ENCODE data around the gene CCN5.

The CCN5 gene

GRCh38 chr20:44737116-44737515 is 21.9 kb downstream of the CCN5 start:
- DNase-seq (ENCODE audit: low spot score) = no peak

GRCh38 chr20:44738813-44739477 is 23.8 kb downstream of the CCN5 start:
- peak; percentile 79 for DNase-seq (ENCODE audit: low spot score)

DNA sequence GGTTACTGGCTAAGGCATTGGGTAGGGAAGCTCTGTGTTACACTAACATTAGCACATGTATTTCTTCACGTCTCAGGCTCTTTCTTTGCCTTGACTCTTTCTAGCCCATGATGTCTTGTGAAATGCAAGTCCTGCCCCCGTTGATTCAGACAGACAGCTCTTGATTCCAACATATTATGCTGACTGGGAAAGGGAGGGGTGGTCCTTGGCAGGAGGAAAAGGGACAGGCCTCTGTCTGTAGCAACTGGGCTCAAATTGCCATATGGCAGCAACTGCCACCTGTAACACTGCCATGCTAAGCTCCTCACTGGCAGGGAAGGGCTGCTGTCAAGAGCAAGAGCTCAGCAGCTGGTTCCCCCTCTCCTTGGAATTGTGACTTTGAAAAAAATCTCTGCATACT is 24.8 kb downstream of the CCN5 start:
- no peak for DNase-seq (ENCODE audit: low spot score)

DNA sequence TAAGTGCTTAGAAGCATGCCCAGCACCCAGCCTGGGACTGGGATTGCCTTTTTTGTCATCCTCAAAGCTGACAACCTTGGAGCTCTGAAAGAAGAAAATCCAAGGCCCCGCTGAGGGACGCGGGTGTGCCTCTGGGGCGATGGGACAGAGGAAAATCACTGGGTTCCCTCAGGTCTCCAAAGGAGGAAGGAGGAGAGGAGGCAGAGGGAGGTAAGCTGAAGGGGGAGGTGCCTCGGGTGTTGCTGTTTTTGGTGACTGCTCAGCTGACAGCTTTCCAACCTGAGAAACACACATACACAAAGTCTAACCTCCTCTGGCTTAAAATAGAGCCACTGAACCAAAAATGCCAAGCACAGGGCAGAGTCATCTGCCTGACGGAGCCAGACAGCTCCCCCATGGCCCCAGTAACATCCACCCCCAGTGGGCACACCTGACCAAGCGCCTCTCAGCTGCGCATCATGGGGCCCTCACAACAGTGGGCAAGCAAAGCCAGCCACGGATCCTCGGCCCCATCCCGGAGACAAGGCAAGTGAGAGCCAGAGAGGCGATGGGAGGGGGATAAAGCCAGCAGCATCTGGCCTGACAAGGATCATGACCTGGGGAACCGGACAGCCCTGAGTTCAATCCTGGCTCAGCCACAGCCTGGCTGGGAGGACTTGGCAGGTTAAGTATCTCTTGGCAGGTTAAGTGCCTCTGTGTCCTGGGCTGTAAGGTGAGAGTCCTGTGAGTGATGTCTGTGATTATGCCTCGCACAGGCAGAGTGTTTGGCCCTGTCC is 27.3 kb downstream of the CCN5 start:
- DNase-seq (ENCODE audit: low spot score) = no peak

- no peak for DNase-seq (ENCODE audit: low spot score)
Observed at GRCh38 chr20:44743080-44743701, 28.0 kb downstream of the CCN5 start.

GRCh38 chr20:44743916-44744655 is 28.9 kb downstream of the CCN5 start:
- DNase-seq (ENCODE audit: low spot score) = no peak

DNA sequence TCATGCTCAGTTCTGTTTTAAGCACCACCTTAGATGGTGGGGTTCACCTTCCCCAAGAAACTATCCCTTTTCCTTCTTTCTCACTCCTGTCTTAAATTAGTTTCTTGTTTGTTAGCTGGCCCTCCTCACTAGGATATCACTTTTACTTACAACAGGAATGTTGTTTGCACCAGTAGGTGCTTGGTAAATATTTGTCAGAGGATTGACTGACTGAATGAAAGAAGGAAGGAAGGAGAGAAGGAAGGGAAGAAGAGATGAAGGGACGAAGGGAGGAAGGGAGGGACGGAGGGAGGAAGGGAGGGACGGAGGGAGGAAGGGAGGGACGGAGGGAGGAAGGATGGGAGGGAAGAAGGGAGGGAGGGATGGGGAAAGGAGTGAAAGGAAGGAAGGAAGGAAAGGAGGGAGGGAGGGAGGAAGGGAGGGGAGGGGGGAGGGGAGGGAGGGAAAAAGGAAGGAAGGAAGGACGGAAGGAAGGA is 30.0 kb downstream of the CCN5 start:
- DNase-seq (ENCODE audit: low spot score) = no peak

DNA sequence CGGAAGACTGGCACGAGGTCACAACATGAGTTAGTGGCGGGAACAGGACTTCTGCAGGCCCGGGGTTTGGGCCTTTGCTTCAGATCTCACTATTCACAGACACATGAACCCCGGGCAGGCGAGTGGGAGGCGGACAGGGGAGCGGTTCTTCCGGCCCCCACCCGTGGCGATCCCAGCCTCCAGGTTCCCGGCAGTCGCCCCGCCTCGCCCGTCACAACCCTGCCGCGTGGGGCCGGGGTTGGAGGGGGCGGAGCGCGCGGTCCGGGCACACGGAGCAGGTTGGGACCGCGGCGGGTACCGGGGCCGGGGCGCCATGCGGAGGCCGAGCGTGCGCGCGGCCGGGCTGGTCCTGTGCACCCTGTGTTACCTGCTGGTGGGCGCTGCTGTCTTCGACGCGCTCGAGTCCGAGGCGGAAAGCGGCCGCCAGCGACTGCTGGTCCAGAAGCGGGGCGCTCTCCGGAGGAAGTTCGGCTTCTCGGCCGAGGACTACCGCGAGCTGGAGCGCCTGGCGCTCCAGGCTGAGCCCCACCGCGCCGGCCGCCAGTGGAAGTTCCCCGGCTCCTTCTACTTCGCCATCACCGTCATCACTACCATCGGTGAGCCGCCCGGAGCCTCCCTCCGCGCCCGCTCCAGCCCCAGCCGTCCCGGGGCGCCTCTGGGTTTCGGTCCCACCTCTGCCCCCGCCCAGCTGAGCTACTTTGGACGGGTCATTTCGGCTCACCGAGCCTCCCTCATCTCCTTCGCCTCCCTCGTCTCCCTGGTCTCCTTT is 30.6 kb downstream of the CCN5 start, which contains the start of gene KCNK15:
Gene KCNK15, plus strand, starts transcription at position 268 of the 769 bp plus-strand sequence. Its CDS starts 46 bp downstream, at position 314.
- DNase-seq (ENCODE audit: low spot score) = peak; percentile 34

DNA sequence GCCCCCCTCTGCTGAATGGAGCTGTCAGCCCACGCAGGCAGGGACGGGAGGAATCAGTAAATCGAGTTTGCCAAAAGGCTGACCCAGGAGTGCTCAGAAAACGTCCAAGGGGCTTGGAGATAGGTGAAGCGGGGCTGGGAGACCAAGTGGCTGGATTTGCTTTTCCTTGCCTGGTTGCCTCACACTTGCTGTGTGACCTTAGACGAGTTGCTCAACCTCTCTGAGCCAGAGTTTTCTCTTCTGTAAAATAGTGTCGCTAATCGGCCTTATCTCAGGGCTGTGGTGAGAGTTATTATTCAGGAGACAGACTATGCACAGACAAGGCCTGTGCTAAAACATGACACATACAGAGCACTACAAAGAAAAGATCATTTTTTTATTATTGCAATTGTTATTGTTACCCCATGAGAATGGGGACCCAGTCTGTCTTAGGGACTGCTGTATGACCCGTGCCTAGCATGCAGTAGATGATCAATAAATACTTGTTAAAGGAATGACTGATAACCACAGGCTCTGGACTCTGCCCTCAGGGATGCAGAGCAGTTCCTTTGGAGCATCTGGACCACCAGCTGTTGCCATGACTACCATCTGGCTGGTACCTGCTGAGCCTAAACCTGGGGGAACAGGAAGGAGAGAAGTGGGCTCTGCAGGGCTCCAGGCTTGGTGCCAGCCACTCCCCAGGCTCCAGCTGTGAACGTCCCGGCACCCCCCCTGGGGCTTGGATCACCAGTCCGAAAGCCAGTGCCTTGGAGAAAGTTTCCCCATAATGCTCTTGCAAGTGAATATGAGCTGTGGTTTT is 31.4 kb downstream of the CCN5 start:
- no peak for DNase-seq (ENCODE audit: low spot score)

- peak; percentile 76 for DNase-seq (ENCODE audit: low spot score)
Observed at GRCh38 chr20:44747166-44748004, 32.2 kb downstream of the CCN5 start.

GRCh38 chr20:44748005-44748370 is 32.8 kb downstream of the CCN5 start:
- no peak for DNase-seq (ENCODE audit: low spot score)

DNA sequence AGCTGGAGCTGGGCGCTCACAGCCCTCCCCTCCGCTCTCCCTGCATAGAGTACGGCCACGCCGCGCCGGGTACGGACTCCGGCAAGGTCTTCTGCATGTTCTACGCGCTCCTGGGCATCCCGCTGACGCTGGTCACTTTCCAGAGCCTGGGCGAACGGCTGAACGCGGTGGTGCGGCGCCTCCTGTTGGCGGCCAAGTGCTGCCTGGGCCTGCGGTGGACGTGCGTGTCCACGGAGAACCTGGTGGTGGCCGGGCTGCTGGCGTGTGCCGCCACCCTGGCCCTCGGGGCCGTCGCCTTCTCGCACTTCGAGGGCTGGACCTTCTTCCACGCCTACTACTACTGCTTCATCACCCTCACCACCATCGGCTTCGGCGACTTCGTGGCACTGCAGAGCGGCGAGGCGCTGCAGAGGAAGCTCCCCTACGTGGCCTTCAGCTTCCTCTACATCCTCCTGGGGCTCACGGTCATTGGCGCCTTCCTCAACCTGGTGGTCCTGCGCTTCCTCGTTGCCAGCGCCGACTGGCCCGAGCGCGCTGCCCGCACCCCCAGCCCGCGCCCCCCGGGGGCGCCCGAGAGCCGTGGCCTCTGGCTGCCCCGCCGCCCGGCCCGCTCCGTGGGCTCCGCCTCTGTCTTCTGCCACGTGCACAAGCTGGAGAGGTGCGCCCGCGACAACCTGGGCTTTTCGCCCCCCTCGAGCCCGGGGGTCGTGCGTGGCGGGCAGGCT is 35.1 kb downstream of the CCN5 start:
- DNase-seq (ENCODE audit: low spot score) = no peak

DNA sequence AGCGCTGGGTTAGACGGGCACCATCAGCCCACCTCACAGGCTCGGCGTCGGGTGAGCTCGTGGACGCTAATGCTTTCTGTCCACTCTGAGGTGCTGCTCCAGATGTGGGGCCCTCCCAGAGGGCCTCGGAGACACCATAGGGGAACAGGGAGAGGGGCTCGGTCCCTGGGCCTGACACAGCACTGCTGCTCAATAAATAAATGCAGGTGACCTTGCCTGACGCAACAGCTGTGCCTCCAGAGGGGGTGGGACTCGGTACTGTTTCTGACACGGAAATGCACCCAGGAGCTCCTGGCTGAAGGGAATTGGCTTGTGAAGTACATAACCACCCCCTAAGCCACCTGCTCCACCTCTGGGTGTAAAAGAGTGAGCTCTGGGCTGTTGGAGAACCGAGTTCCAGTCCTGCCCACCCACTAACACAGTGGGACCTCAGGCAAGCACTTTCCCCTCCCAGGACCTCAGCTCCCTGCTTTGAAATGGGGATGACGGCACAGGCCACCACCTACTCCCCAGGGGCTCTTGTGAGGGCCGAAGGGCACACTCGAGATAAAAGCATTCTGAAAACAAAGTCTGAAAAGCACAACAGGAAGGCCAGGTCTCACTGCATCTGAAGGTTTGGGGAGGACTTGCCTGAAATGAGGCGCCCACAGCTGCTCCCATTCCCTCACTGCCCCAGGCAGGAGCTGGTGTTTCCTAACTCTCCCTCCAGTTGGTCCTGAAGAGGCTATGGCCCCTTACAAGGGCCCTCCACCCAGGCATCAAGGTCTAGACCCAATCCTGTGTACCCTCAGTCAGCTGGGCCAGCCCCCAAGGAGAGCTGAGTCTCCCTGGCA is 37.1 kb downstream of the CCN5 start:
- no peak for DNase-seq (ENCODE audit: low spot score)

GRCh38 chr20:44754554-44754953 is 39.4 kb downstream of the CCN5 start:
- DNase-seq (ENCODE audit: low spot score) = no peak

DNA sequence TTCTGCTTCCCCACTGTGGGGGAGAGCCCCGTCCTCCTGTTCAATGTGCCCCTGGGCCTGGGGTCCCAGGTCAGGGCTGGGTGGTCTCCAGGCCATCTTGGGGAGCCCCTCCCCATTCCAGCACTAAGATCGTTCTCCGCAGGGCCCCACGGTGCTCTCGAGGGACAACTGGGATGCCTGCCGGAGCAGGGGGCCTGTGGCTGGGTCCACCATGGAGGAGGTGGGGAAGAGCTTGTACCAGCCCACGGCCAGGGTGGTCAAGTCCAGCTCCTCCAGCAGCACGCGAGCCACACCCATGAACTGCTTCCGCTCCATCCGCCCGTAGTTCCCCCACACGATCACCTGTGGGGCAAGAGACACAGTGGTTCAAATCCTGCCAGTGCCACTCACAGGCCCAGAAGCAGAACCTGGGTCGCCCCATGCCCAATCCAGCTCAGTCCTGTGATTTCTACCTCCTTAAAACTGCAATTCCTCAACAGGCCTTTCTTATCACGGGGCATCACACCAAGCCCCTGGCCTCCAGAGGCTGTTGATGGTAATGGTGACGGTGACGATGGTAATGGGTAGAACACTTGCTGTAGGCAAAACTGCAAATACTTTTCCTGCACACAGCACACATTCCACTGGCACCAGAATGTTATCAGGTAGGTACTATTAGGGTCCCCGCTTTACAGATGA is 41.0 kb downstream of the CCN5 start:
- no peak for DNase-seq (ENCODE audit: low spot score)

GRCh38 chr20:44756956-44757355 is 41.8 kb downstream of the CCN5 start:
- DNase-seq (ENCODE audit: low spot score) = no peak

DNA sequence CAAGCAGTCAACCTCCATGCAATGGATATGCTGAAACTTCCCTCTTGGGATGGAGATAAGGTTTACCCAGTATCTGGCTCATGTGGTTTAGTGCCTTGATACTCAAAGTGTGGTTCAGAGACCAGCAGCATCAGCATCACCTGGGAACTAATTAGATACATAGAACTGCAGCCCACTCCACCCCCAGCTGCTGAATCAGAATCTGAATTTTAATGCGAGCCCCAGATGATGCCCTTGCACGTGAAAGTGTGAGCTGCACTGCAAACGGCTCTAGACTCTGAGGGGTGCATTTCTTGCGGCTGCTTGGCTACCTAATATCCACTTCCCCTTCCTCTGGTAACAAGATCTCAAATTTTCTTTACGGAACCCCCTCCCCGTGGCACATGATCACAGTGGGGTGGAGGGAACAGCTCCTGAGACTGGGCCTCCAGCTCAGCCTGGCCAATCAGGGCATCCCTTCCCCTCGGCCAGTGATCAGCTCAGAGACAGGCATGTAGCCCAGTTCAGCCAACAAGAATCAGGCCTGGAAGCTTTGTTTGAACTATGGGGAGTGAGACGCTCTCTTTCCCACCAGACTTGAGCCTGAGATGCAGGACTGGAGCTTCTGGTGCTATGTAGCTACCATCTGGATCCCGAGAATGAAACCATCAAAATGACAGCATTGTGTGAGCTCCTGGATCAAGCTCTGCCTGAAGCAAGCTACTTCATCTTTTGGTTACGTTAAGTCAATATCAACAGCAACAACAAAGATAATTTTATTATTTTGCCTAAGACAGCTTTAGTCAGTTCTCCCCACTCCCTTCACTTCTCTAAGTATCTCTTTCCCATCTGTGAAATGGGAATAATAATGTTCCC is 43.3 kb downstream of the CCN5 start:
- no peak for DNase-seq (ENCODE audit: low spot score)
